HG02642 (cell line): ENCODE results near the gene COG1.
A peak's percentile ranks its signal among the peaks of the same experiment; 100 is the strongest.
"Not testable (repeated sequence)": the region's sequence is repeated elsewhere in the genome, so short reads cannot be mapped to it uniquely, and the experiment has no call there.

Experiments
- ATAC-seq: cut with Tn5 transposase; IDR thresholded peaks from one replicate; pipeline ENCODE4 v1.9.1; 2021; ENCODE audit warnings: mild to moderate bottlenecking; ENCODE audit not compliant: unreplicated experiment, poor library complexity

Gene COG1, protein sequence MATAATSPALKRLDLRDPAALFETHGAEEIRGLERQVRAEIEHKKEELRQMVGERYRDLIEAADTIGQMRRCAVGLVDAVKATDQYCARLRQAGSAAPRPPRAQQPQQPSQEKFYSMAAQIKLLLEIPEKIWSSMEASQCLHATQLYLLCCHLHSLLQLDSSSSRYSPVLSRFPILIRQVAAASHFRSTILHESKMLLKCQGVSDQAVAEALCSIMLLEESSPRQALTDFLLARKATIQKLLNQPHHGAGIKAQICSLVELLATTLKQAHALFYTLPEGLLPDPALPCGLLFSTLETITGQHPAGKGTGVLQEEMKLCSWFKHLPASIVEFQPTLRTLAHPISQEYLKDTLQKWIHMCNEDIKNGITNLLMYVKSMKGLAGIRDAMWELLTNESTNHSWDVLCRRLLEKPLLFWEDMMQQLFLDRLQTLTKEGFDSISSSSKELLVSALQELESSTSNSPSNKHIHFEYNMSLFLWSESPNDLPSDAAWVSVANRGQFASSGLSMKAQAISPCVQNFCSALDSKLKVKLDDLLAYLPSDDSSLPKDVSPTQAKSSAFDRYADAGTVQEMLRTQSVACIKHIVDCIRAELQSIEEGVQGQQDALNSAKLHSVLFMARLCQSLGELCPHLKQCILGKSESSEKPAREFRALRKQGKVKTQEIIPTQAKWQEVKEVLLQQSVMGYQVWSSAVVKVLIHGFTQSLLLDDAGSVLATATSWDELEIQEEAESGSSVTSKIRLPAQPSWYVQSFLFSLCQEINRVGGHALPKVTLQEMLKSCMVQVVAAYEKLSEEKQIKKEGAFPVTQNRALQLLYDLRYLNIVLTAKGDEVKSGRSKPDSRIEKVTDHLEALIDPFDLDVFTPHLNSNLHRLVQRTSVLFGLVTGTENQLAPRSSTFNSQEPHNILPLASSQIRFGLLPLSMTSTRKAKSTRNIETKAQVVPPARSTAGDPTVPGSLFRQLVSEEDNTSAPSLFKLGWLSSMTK

DNA sequence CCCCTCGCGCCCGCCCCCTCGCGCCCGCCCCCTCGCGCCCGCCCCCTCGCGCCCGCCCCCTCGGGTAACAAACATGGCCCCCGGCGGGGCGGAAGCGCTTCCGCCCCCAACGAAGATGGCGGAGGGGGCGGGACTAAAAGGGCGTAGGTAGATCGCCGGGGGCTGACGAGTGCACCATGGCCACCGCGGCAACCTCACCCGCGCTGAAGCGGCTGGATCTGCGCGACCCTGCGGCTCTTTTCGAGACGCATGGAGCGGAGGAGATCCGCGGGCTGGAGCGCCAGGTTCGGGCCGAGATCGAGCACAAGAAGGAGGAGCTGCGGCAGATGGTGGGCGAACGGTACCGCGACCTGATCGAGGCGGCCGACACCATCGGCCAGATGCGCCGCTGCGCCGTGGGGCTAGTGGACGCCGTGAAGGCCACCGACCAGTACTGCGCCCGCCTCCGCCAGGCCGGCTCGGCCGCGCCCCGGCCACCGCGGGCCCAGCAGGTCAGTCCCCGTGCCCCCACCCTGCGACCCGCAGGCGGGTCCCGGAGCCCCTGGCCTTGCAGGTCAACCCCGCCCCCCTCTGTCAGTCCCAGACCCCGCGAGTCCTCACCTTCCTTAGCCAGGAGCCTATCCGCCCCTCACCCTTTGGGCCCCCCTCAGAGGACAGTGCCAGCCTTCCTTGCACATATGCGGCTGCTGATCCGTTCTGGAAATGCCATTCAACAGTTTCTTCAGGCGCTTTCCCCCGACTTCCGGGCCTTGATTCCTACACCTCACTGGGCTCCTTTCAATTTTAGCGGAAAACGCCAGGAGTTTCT is at the start of gene COG1:
Gene COG1 (plus strand): TSS at position 162 of the 808 bp plus-strand sequence. CDS start 15 bp downstream, at position 177.
- ATAC-seq = peak; percentile 77

DNA sequence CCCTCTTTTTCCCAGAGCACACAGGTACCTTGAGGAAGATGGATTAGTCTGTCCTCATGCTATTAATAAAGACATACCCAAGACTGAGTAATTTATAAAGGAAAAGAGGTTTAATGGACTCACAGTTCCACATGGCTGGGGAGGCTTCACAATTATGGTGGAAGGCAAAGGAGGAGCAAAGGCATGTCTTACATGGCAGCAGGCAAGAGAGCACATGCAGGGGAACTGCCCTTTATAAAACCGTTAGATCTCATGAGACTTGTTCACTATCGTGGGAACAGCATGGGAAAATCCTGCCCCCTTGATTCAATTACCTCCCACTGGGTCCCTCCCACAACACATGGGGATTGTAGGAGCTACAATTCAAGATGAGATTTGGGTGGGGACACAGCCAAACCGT is 48.6 kb upstream of the COG1 start:
- not testable (repeated sequence) for ATAC-seq

DNA sequence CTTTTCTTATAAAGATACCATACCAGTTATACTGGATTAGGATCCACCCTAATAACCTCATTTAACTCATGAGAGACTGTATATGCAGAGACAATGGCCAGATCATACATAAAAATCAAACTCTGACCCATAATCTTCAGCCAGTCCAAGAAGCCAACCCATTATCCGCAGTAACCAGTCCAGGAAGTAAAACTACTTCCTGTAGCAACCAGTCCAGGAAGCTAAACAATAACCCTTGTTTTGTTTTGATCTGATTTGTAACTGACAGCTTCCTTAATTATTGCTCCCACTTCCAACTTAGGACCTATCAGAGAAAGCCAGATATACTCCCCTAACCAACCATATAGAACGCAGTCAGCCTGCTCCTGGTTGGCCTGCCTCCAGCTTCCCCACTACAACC is 47.2 kb upstream of the COG1 start:
- no peak for ATAC-seq

DNA sequence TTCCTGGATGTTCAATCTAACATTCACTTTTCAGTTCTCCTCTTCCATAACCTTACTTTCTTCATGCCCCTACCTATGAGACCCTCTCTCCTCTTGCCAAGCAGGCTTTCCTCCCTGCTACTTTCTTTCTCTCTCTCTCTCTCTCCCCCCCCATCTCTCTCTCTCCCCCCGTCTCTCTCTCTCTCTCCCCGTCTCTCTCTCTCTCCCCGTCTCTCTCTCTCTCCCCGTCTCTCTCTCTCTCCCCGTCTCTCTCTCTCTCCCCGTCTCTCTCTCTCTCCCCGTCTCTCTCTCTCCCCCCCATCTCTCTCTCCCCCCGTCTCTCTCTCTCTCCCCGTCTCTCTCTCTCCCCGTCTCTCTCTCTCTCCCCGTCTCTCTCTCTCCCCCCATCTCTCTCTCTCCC is 45.1 kb upstream of the COG1 start:
- ATAC-seq = not testable (repeated sequence)

DNA sequence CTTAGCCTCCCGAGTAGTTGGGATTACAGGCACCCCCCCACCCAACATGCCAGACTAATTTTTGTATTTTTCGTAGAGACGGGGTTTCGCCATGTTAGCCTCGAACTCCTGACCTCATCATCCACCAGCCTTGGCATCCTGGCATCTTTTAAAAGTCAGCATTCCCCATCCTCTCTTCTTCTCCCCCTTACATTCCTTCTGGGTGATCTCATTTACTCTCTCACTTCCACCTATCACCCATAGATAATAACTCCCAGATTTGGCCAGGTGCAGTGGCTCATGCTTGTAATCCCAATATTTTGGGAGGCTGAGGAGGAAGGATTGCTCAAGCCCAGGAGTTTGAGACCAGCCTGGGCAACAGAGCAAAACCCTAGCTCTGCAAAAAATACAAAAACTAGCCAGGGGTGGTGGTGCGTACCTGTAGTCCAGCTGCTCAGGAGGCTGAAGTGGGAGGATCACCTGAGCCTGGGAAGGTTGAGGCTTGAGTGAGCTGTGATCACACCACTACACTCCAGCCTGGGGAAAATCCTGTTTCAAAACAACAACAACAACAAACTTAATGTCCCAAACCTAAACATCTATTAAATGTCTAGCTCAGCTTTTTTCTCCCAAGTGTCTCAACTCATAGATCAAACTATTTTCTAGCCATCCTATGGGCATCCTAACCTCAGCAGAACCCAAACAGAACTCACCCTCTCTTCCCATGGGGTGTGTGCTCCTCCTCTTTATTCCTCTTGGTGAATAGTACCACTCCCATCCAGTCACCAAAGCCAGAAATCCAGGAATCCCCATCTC is 44.1 kb upstream of the COG1 start:
- ATAC-seq = no peak

DNA sequence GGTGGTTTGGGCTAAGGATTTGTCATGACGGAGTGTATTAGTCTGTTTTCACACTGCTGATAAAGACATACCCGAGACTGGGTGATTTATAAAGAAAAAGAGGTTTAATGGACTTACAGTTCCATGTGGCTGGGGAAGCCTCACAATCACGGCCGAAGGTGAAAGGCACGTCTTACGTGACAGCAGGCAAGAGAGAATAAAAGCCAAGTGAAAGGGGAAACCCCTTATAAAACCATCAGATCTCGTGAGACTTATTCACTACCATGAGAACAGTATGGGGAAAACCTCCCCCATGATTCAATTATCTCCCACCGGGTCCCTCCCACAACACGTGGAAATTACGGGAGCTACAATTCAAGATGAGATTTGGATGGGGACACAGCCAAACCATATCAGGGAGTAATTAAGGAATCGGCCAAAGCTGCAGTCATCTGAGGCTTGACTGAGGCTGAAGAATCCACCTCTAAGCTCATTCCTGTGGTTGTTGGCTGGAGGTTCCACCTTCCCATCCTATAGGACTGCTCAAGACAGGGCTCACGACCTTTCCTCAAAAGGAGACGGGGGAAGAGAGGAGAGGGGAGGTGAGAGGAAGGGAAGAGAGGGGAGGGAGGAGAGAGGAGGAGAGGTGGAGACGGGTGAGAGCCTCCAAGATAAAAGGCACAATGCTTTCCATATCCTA is 42.1 kb upstream of the COG1 start:
- not testable (repeated sequence) for ATAC-seq

DNA sequence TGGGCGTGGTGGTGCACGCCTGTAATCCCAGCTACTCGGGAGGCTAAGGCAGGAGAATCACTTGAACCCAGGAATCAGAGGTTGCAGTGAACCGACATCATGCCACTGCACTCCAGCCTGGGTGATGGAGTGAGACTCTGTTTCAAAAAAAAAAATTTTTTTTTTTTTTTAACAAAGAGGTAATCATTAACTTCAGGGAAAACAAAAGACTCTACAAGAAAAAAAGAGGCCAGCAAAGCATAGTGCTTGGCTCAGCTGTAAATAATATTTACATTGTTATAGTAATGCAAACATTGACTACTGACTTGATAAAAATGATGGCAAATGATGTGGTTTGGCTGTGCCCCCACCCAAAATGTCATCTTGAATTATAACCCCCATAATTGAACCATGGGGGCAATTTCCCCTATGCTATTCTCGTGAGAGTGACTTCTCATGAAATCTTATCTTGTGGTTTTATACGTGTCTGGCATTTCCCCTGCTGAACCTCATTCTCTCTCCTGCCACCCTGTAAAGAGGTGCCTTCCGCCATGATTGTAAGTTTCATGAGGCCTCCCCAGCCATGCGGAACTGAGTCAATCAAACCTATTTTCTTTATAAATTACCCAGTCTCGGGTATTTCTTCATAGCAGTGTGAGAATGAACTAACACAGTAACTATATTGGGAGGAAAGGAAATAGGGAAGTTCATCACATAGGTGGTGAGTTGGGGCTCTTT is 40.8 kb upstream of the COG1 start:
- no peak for ATAC-seq

DNA sequence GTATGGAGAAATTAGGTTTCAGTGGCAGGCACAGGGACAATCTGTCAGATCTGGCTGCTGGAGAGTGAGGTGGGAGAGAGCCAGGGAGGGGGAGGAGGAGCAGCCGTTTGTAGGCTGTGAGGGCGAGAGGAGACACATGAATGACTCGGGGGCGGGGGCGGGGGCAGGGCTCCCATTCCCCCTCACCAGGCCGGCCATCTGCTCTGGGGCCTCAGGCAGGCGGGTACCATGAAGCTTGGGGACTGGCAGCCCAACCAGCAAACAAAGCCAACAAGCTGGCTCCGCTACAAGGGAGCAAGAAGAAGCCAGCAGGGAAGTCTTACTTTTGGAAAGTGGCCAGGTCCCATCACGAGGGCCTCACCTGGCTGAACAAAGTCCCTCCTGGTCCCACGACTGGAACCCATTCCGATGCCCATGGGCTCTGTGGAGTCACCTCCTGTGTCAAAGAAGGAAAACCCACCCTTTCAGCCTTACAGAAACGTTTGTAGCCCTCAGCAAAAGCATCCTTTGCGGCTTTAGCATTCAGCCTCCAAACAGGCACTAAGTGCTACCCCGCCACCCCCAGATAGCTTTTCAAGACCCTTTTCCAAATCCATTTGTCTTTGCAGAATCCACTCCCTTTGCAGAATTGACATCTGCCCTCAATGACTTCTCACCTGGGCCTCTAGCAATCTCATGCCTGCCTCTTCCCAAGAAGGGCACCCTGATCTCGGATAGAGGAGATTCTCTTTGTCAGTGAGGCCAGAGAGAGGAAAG is 37.3 kb upstream of the COG1 start:
- peak; percentile 7 for ATAC-seq

DNA sequence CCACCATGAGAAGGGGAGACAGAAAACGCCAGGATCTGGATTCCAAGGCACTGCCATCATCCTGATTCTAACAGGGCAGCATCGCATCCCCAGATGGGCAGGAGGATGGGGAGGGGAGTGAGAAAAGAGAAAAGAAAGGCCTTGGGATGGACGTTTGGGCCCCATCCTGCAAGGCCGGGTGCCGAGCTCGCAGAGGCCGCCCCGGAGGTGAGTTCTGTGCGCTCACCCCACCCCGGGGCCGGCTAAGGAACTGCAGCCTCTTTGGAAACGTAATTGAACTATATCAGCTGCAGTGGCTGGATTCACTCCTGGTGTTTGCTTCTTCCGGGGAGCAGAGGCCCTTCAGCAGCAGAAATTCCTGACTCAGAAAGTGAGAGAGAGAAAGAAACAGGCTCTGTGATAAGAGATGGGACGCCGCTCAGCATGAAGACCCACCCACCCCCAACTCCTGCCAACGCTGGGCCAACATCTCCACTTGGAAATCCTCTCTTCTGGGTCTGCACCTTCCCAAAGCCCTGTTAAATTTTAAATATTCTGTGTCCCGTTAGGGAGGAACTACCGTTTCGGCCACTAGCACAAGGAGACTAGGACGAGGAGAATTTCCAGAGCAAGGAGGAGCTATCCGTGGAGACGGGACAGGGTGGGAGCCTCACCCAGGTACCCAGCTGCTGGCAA is 36.6 kb upstream of the COG1 start:
- ATAC-seq = peak; percentile 80

DNA sequence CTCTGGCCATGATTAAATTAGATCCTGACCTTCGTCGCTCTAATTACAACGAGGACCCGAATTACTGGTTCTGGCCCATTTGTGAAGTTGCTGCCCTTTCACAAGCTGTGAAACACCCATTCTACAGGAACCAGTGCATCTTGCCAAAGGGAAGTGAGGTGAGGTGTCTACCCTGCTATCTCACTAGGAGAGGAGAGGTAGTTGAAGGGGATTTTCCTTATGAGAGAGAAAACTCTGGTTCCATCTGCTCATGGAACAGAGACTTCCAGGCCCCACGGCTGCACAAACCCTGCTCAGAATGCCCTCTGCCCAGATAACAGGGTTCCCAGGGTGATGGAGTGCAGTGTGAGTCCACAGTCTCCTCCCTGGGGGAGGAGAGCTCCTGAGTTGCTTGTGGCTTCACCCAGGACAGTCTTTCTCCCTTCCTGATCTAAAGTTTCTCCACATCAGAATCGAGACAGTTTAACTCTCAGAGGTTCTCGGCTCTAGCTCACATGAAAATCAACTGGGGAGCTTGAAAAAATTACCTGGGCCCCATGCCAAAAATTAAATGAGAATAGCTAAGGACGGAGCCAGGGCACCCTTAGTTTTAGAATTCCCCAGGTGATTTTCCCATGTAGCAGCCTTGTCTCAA is 35.9 kb upstream of the COG1 start:
- ATAC-seq = peak; percentile 35

DNA sequence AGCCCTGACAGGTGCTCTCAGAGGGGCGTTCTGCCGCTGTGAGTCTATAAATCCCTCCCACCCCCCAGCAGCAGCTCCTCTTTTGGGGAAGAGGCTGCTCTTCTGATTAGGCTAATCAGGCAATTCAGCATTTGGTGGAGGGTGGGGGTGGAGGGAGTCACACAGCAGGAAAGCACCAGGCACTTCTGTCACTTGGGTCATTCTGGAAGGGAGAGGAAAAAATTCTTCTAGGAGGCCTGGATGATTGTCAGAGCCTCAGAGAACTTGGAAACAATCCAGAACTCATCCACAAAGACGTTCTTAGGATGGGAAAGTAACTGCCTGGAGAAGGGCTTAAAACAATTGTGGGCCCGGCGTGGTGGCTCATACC is 35.3 kb upstream of the COG1 start:
- ATAC-seq = no peak

DNA sequence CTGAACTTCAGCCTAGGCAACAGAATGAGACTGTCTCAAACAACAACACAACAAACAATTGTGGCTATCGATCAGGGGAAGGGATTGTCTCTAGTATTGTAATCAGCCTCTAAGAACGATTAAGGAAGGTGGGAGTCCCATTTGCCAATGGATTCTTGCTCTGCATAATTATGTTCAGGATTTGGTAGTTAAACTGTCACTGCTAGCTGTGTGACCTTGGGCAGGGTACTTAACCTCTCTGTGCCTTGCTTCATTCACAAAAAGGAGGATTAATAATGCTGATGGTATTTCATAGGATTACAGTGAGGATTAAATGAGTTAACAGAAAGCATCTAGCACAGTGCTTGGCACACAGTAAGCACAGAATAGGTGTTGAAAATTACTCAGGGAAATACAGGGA is 34.7 kb upstream of the COG1 start:
- no peak for ATAC-seq

DNA sequence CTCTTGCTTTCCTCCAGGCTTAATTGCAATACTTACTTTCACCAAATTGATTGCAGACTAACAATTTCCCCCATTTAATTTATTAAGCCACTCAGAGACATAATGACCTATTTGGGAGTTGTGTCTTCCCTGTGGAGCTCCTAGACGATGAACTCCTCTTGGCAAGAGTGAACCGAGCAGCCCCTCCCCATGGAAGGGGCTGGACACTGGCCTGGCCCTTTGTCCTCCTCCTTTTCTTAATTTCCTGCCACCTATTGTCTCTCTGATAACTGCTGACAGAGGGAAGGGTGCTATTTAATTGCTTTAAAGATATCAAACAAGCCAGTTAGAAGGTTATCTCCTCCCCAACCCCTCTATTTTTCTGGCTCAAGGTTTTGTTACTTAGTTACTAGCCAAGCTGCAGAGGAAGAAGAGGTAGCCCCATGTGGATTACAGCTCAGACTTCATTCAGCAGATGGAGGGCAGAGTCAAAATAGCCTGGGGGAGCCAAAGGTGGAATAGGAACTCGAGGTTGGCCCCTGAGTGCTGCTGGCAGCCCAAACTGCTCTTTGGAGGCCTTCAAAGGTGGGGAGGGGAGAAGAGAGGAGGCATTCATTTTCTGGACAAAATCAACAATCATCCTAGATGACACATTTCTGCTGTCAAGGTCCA is 31.8 kb upstream of the COG1 start:
- ATAC-seq = no peak

DNA sequence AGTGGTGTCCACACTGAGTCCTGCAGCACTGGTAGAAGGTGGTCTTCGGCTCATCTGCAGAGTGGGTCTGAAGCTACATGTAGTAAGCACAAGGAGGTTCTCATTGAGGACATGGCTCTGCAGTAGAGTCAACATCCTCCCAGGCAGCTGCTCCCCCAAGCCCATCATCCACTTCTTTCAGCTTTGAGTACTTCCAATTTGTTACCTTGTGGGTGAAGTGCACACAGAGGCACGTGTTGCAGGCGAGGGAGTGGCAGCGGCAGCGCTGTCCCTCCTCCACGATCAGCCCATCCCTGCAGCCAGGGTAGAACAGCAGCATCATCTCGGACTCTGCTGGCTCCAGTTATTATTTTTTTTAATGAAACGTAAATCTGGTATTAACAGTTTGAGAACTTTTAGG is 29.8 kb upstream of the COG1 start:
- ATAC-seq = no peak

DNA sequence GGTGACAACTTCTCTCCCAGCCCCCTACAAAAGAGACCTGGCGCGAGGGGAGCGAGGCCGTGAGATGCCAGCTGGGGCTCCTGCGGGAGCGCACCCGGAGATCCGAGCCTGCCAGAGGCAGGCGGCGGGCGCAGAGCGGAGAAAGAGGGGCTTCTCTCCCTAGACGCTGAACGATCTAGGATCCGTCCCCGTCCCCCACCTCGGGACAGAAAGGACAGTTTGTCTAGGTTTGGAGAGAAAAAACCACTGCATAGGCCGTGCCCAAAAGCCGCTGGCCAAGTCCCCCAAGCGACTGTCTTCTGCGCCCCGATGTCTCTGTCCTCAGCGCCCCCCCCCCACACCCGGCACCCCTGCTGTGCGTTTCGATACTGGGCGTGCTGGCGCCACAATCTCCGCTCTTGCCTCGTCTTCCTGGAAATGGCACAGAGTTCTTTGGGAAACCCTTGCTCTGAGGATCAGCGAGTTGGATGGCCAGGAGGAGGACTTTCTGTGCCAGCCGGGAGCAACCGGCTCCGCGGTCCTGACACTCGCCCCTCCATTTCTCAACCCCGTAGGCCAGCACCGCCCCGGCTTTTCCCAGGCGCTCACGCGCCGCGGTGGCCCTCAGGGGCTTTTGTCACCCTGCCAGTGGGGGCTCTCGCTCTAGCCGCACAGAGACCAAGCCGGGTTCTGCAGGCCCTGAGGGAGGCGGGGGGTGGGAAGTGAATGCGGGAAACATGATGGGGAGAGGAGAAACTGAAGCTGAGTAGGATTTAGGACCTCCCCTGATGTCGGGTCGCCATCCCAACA is 27.0 kb upstream of the COG1 start:
- ATAC-seq = no peak
